GM12875 (cell line): ENCODE data around the gene DDX3X.
A peak's percentile ranks its signal among the peaks of the same experiment; 100 is the strongest.

Experiments used
- H3K4me3 ChIP-seq: one replicate; pipeline ENCODE4 v1.5.1; 2011; ENCODE audit warnings: low read depth, low read length, control low read depth
- TF ChIP-seq, protein P1 (sequence below): IDR thresholded peaks from 2 replicates; pipeline ENCODE4 v1.5.1; 2011; ENCODE audit warnings: low read depth, mild to moderate bottlenecking, control low read depth, inconsistent platforms, low read length, moderate library complexity, borderline replicate concordance; ENCODE audit not compliant: insufficient read depth

Gene DDX3X

DNA sequence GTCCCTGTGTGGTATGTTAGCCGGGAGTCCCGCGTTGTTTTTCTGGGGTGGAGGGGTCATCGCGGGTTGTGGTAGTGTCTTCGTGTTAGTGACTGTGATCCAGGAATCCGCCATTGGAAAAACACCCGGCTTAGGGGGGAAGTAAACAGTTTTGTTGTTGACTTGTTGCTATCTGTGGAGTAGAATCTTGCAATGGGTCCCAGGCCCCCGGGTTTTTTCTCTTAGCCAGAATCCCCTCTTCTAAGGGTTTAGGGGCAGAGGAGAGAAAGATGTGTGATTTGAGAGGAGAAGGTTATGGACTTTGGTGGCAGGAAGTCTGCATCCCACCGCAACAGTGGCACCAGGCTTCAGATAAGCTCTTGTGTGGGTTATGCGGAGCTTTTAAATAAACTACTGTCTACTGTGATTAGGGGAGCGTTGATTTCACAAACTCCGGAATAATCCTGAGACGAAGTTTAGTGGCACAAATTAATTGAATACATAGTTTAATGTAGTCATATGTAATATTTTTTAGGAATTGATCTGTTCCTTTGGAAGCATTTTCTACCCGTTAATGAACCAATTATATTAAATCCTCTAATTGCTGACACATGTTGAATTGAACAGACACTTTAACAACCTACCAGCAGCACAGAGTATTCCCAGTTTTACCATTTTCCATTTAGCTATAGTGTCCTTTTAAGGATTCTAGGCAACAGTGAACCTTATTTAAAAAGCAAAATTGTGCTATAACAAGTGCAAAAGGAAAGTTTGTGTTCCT, 1.4 kb downstream of the DDX3X start:
- H3K4me3 ChIP-seq: peak overlapping the region; percentile 87
- TF ChIP-seq, protein P1, sequence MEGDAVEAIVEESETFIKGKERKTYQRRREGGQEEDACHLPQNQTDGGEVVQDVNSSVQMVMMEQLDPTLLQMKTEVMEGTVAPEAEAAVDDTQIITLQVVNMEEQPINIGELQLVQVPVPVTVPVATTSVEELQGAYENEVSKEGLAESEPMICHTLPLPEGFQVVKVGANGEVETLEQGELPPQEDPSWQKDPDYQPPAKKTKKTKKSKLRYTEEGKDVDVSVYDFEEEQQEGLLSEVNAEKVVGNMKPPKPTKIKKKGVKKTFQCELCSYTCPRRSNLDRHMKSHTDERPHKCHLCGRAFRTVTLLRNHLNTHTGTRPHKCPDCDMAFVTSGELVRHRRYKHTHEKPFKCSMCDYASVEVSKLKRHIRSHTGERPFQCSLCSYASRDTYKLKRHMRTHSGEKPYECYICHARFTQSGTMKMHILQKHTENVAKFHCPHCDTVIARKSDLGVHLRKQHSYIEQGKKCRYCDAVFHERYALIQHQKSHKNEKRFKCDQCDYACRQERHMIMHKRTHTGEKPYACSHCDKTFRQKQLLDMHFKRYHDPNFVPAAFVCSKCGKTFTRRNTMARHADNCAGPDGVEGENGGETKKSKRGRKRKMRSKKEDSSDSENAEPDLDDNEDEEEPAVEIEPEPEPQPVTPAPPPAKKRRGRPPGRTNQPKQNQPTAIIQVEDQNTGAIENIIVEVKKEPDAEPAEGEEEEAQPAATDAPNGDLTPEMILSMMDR: no peak

DNA sequence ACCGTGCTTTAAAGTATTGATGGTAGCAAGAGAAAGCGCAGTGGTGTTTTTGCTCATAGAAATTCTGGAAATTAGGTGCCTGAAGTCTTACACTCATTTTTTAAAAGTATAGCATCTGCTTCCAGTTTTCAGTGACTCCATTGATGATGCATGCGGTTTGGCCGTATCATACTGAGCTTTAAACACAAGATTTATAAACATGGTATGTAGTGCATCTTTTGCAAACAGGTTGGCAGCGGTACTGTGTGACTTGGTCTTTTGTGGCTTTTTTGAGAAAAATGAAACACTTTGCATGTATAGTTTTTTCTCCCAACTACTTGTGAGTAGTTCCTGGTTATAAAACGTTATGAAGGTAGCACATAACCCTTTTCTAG, 2.0 kb downstream of the DDX3X start:
- H3K4me3 ChIP-seq: peak overlapping the region; percentile 87
- TF ChIP-seq, protein P1: no peak

DNA sequence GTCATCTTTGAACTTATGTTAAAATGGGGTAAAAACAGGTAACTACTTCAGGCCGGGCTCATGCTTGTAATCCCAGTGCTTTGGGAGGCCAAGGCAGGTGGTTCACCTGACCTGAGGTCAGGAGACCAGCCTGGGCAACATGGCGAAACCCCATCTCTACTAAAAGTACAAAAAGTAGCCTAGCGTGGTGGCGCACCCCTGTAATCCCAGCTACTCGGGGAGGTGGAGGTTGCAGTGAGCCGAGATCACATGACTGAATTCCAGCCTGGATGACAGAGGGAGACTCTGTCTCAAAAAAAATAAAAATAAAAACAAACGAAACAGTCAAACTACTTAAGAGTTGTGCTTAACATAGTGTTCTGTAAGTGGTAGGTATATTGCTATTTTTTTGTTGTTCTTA, 2.5 kb downstream of the DDX3X start:
- peak overlapping the region; percentile 87 for H3K4me3 ChIP-seq
- TF ChIP-seq, protein P1: no peak

DNA sequence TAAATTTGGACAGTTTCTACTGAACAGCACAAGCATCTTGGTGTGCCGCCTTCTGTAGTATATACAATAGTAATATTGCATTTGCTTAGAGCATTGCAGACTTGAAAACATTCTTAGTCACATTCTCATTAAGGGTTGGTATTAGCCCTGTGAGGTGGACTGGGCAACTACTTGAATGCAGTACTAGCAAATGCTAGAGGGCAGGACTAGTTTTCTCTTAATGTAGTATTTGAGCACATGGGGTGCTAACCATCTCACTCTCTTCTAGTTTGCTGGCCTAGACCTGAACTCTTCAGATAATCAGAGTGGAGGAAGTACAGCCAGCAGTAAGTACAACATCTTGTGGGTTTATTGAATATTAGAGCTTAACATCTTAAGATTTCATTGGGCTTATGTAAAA, 3.2 kb downstream of the DDX3X start:
- peak overlapping the region; percentile 11 for H3K4me3 ChIP-seq
- TF ChIP-seq, protein P1: no peak

DNA sequence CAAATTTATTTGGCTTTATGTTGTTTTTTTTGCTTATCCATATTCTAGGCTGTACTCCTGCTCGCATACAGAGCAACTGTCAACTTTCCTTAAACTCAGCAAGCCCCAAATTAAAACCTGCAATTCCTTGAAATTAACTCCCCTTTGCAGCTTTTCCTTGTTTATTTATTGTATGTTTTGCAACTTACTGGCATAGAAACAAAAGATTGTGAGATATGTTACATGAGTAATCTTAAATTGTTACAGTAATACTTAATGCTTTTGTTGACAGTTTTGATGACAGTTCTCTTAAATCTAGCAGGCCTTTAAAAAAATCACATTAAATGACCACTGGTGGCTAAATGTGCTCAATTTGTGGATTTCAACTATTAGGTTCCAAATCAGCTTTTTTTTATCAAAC, 4.5 kb downstream of the DDX3X start:
- TF ChIP-seq, protein P1: no peak
- H3K4me3 ChIP-seq: no peak overlapping the region

DNA sequence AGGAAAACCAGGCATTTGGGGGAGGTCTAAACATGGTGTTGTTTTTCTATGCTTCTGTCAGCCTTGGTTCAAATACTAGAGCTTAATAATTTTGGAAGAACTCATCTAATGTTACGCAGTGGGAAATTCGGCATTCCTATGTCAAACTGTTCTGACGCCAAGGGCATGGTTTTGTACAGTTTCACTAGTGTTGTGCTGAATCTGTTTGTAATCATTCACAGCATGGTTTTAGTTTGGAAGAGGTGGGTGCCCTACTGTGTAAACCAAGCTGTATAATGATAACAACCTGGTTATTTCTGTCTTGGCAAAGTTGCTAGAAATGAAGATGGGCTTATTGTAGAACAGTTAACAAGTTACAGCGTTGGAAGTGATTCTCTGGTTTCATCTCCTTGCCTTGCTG, 5.2 kb downstream of the DDX3X start:
- TF ChIP-seq, protein P1: no peak
- no peak overlapping the region for H3K4me3 ChIP-seq

DNA sequence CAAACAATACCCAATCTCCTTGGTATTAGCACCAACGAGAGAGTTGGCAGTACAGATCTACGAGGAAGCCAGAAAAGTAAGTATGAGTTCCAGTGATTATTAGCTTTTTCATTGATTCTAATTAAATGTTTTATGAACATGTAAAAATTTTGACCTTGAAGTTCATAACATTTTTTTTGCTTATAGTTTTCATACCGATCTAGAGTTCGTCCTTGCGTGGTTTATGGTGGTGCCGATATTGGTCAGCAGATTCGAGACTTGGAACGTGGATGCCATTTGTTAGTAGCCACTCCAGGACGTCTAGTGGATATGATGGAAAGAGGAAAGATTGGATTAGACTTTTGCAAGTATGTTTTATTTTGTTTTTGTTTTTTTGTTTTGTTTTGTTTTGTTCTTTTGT, 10.1 kb downstream of the DDX3X start:
- TF ChIP-seq, protein P1: no peak
- H3K4me3 ChIP-seq: no peak overlapping the region
